SK-MEL-5 (cell line): ENCODE results near the gene INTS6L. TPM values are rescaled to one million over a fixed set of nuclear protein-coding genes. Genes with fewer than 3 reads are reported as not detected.

Experiments
- DNase-seq: peaks from one replicate; pipeline ENCODE4 v3.0.0-alpha.2; 2016; ENCODE audit warnings: low read depth, low spot score
- in situ Hi-C: cut with HindIII; loops from 2 replicates; pipeline ENCODE4 v1.10.0; 2016; ENCODE audit warnings: low sequenced_read_pairs, high pct_unique_total_duplicates, low pct_unique_long_range_greater_than_20kb
- polyA plus RNA-seq, 2 experiments: library from polyadenylated mRNA; depleted of rRNA; stranded (reverse); fragments of >200 nt; gene quantifications; 2 replicates each; pipeline ENCODE4 v1.2.3, GENCODE V29; 2015
- total RNA-seq: library from RNA; depleted of rRNA; stranded (reverse); fragments of >200 nt; shearing (Covaris generic); gene quantifications from 2 replicates; pipeline ENCODE4 v1.2.3, GENCODE V29; 2014; rRNA removed

INTS6L gene
- 5.0 and 6.6 TPM in 2 replicates for total RNA-seq
- 4.2 and 4.4 TPM in 2 replicates for polyA plus RNA-seq (2015; cell fraction: cytosol; rRNA removed)
- 70.6 and 87.2 TPM in 2 replicates for polyA plus RNA-seq (2015; cell fraction: nucleus; rRNA removed)

DNA sequence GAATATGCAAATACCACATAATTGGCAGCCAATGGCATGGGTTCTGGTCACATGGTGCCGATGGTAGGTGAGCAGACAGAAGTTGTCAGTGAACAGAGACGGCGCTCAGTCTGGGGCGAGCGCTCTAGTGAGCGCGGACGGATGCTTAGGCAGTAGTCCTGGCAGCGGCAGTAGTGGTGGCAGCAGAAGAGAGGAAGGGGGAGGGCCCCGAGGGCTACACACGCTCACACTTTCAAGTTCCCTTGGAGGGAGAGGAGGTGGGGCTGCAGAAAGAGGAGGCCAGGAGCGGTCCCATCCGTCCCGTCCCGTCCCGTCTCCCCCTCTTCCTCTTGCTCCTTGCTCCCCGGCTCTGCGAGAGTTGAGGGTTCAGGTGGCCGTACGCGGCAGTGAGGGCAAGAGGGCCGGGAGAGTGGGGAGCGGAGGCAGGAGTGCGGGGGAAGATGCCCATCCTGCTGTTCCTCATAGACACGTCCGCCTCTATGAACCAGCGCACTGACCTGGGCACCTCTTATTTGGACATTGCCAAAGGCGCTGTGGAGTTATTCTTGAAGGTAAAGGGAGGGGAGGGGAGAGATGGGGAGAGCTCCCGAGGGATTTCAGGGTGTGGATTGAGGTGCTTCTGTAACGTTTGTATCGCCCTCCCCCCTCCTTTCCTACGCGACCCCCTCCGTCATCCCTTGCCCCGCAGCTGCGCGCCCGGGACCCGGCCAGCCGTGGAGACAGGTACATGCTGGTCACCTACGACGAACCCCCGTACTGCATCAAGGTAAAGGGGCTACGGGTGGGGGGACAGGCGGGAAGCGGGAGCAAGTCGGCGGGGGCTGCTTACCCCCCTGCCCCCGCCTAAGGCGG is at the start of gene INTS6L:
INTS6L (plus strand) TSS at position 108 of the 852 bp plus-strand sequence; CDS start at position 441, 333 bp downstream.
- in situ Hi-C loops: no loop called here
- DNase-seq: peak; percentile 87

- DNase-seq: no peak
- in situ Hi-C loops: no loop called here
These were observed 44.1 kb upstream of the INTS6L start for GRCh38 chrX:135476378-135476777.

DNA sequence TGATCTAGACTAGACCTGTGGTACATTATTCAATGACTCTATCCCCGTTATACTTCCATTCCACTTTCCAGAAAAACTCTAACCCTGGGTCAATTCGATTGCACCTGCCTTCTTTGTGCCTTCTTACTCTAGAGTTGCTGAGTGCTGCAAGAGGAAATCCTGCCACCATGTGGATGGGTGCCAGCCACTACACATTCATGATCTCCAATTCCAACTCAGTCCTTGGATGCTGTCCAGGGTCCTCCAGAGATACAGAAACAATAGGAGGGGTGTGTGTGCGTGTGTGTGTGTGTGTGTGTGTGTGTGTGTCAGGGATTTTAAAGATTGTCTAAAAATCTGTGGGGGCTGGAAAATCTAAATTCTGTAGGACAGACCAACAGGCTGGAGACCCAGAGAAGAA is 42.9 kb upstream of the INTS6L start:
- peak; percentile 70 for DNase-seq
- in situ Hi-C loops: no loop called here

DNA sequence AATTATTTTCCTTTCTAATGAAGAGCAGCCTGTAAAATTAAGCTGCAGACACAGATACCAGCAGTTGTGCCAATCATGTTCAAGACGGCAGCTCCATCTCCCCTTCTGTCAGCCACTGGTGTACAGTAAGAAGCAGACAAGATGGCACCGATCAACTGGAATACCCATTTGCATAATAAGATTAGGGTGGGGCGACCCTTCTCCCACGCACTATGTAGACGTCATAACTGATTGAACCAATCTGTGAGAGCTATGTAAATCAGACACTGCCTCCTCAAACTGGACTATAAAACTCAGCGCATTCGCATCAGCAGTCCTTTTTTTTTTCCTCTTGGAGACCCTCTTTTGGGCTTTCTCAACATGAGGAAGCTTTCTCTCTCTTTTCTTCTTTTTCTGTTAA is 40.4 kb upstream of the INTS6L start:
- in situ Hi-C loops: no loop called here
- peak; percentile 40 for DNase-seq

GRCh38 chrX:135481696-135482179 is 38.7 kb upstream of the INTS6L start:
- no peak for DNase-seq
- in situ Hi-C loops: no loop called here

GRCh38 chrX:135484641-135485289 is 35.7 kb upstream of the INTS6L start:
- DNase-seq: peak; percentile 63
- in situ Hi-C loops: no loop called here

- no peak for DNase-seq
- in situ Hi-C loops: no loop called here
These were observed 30.9 kb upstream of the INTS6L start for GRCh38 chrX:135489542-135489941.

DNA sequence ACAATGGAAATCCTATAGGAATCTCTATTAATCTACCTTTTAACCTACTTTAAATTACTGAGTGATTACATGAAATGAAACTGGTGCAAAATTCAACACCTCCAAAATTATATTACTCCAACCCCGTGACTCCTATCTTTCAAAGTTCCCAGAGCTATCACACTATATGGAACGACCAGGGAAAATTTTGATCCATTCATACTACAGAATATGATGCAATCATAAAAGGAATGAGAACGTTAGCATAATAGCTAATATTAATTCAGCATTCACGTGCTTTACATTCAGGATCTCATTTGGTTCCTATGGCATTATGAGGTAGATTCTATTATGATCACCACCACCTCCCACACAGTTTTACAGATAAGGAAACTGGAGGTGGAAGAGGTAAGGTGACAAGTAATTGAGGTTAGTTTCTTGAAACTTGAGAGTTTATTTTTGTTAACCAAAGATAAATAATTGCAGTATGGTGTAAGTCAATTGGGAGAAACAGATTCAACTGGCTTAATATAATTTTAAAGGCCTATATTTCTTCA is 29.4 kb upstream of the INTS6L start:
- in situ Hi-C loops: no loop called here
- DNase-seq: no peak

DNA sequence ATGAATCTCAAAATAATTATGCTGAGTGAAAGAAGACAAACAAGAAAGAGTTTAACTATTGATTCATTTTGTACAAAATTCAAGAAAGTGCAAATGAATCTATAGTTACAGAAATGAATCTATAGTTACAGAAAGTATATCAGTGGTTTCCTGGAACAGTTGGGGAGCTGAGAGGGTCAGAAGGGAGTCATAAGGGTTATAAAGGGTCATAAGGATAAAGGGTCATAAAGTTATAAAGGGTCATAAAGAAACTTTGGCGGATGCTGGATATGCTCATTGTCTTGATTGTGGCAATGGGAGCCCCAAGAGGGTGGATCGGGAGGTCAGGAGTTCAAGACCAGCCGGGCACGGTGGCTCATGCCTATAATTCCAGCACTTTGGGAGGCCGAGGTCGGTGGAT is 26.0 kb upstream of the INTS6L start:
- in situ Hi-C loops: no loop called here
- DNase-seq: no peak

DNA sequence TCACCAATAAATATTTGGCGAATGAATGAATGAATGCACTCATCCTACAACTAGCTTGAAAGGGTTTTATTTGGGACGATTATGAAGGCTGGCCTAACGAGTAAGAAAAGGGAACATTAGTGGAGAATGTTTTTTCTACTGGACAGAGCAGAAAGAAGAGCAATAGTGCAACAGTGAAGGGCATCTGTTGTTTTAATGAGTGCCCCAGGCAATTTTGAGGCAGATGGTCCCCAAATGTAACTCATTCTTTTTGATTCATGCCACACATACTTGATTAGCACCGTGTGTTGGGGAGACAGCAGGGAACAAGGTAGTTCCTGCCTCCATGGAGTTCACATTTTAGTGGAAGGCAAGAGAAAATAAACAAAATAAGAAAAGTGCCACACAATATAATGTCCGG is 22.7 kb upstream of the INTS6L start:
- in situ Hi-C loops: no loop called here
- DNase-seq: no peak

GRCh38 chrX:135498236-135498635 is 22.2 kb upstream of the INTS6L start:
- DNase-seq: no peak
- in situ Hi-C loops: no loop called here

DNA sequence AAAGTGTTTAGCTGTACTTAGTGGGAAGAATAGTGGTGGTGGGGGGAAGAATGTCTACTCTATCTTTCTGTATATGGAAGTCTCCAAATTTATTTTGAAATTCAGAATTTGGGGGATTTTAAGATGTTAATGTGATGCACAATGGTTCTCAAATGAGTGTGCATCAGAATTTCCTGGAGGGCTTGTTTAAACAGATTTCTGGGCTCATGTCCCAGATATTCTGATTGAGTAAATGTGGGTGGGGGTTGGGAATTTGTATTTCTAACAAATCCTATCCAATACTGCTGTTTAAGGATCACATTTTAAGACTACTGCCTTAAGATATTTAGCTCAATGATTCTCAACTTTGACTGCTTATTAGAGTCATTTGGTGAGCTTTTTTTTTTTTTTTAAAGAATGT is 15.1 kb upstream of the INTS6L start:
- in situ Hi-C loops: no loop called here
- no peak for DNase-seq

DNA sequence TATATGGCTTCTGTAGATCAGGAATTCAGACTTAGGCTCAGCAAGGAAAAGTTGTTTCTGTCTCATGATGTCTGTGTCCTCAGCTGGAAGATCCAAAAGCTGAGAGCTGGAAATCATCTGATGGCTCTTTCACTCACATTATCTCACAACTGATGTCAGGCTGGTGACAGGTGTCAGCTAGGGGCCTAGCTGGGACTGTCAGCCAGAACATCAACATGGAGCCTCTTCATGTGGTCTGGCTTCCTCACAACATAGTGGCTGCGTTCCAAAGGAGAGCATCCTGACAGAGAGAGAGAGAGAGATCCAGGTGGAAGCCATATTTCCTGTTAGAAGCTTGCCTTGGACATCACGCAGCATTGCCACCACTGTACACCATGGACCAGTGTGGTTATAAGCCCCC is 10.6 kb upstream of the INTS6L start:
- in situ Hi-C loops: no loop called here
- DNase-seq: no peak

GRCh38 chrX:135512508-135513129 is 7.8 kb upstream of the INTS6L start:
- no peak for DNase-seq
- in situ Hi-C loops: no loop called here

DNA sequence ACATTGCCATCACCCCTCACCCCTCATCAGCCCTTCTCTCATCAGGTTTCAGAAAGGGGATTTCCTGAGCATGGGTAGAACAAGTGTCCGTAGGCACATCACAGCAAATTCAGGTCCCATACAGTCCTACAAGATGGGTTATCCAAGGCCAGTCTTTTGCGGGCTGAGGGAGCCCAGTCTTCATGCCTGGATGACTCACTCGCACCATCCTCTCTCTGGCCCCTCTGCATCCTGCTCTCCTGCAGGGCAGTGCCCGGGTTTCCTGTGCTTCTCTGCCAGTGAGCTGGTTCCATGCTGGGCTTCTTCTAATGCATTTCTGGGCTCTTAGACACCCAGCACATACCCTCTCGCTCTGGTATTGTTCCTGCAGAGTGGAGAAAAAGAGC is 7.3 kb upstream of the INTS6L start:
- no peak for DNase-seq
- in situ Hi-C loops: no loop called here

DNA sequence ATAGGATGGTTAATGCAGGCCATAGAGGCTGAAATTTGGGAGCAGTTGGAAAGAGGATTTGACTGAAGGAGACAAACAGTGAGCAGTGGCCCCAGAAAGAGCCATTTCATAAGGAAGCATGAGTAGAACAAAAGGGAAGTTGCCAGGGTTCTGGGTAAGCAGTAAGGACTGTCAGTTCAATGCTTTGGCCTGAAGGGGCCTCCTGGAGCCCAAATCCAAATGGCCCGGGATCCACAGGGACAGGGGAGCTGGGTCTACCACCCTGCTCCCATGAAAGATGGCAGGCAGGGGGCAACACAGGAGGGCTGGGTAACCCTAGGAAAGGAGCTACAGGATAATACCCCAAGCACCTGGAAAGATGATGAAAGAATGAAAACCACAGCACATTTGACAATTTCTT is 4.1 kb upstream of the INTS6L start:
- in situ Hi-C loops: no loop called here
- peak; percentile 50 for DNase-seq

GRCh38 chrX:135518161-135518560 is 2.3 kb upstream of the INTS6L start:
- DNase-seq: no peak
- in situ Hi-C loops: no loop called here

GRCh38 chrX:135520022-135520552 is 373 bp upstream of the INTS6L start:
- DNase-seq: no peak
- in situ Hi-C loops: no loop called here
